Prostate gland (tissue), 2 donors: ENCODE data around the gene BACE2. TPM values are rescaled to one million over a fixed set of nuclear protein-coding genes. Genes with fewer than 3 reads are reported as not detected.

Experiments
- DNase-seq: peaks from one replicate; pipeline ENCODE4 v3.0.0-alpha.2; 2019; ENCODE audit warnings: low spot score
- H3K27ac ChIP-seq, 2 donors: fragments of 200-600 bp; sonication (generic); 2 replicates each; pipeline ENCODE4 v1.5.1; 2017 to 2019
- H3K27me3 ChIP-seq: fragments of 200-600 bp; sonication (generic); replicated peaks from 2 replicates; pipeline ENCODE4 v1.5.1; 2019; ENCODE audit not compliant: insufficient read depth
- H3K36me3 ChIP-seq, 2 donors: fragments of 200-600 bp; sonication (generic); 1 replicate in 1 of 2; 2 replicates in 1 of 2; pipeline versions ENCODE4 v1.5.1 to v1.8.1; 2017 to 2019
- H3K4me1 ChIP-seq: fragments of 200-600 bp; sonication (generic); replicated peaks from 2 replicates; pipeline ENCODE4 v1.5.1; 2019
- H3K4me3 ChIP-seq, 2 donors: fragments of 200-600 bp; sonication (generic); 2 replicates each; pipeline ENCODE4 v1.5.1; 2017 to 2019
- H3K9me3 ChIP-seq: fragments of 200-600 bp; sonication (generic); 2 replicates; pipeline ENCODE4 v1.5.1; 2017
- CTCF ChIP-seq, 4 experiments: fragments of 200-600 bp in 2 of 4; fragments of 450-650 bp in 2 of 4; sonication (generic) in 2 of 4; IDR thresholded peaks; 1 replicate in 3 of 4; 2 replicates in 1 of 4; pipeline ENCODE4 v1.5.1; 2016 to 2019; ENCODE audit warnings: antibody characterized with exemption in 4 of 4, mild to moderate bottlenecking in 2 of 4, moderate library complexity in 2 of 4
- POLR2A ChIP-seq: fragments of 450-650 bp; IDR thresholded peaks from one replicate; pipeline ENCODE4 v1.6.1; 2016; ENCODE audit warnings: antibody characterized with exemption, mild to moderate bottlenecking
- POLR2AphosphoS5 ChIP-seq: sonication (generic); formaldehyde crosslinking; IDR thresholded peaks from one replicate; pipeline ENCODE4 v1.6.1; 2017; ENCODE audit warnings: antibody characterized with exemption
- WGBS: methylation state at CpG from one replicate; pipeline ENCODE4 v1.1.5; 2018; 5-methylcytosine and 5-hydroxymethylcytosine counted together
- intact Hi-C: fragments of 100-400 bp; cut with DNase I; formaldehyde crosslinking; loops from one replicate; pipeline ENCODE4 v1.14.2; 2022
- total RNA-seq, 2 donors: library from RNA; depleted of rRNA; stranded (reverse); fragments of >200 nt; gene quantifications; one replicate each; pipeline ENCODE4 v1.1.0, GENCODE V29; 2016

Gene BACE2
- 100 to 1,000 TPM; 103 to 119 TPM for total RNA-seq

- under 1% methylated on average over 98 of the region's 111 CpGs for WGBS
- intact Hi-C loops, result loop anchor here (5.0 to 10.0 kb wide), 2 partner anchors 257 to 290 kb away; partner anchors contain the start of gene MX1
- peak; percentile 89 for DNase-seq
These were observed at the start of gene BACE2 for GRCh38 chr21:41167348-41168342. Gene BACE2, plus strand, starts transcription at chr21:41168160. Its CDS starts 104 bp downstream, at chr21:41168264.

GRCh38 chr21:41119901-41120300 lies 48.1 kb upstream of the BACE2 start:
- Histone ChIP-seq H3K9me3 (no peaks in the 10 kb centered on the region), H3K4me1 (no peaks in the 10 kb centered on the region), H3K27me3 (no peaks in the 10 kb centered on the region), H3K36me3 (no peaks in the 10 kb centered on the region), H3K4me3 (no peak overlapping the region), H3K27ac (no peak overlapping the region)
- intact Hi-C loops, result loop anchor here (5.0 kb wide), 1 partner anchor 342 kb away; no protein-coding TSS in a partner anchor
- WGBS, result 76% methylated on average over 1 of the region's 1 CpG
- DNase-seq, result no peak
- TF ChIP-seq POLR2A (no peak), POLR2AphosphoS5 (no peak), CTCF (IDR thresholded peaks at IDR 0.05) (no peak)

More at GRCh38 chr21:41167348-41168342, at the start of gene BACE2:
- Histone ChIP-seq H3K36me3 (no peaks in the 10 kb centered on the region), H3K27ac (peak within 1 kb of the TSS; percentile 95 to 96), H3K4me3 (peak within 1 kb of the TSS; percentile 76 to 90), H3K4me1 (no peaks in the 10 kb centered on the region), H3K27me3 (no peaks in the 10 kb centered on the region), H3K9me3 (no peaks in the 10 kb centered on the region)
- TF ChIP-seq POLR2A (peak; percentile 66), CTCF (IDR thresholded peaks at IDR 0.05) (peak; percentile 74 to 94 (median 86)), POLR2AphosphoS5 (peak; percentile 25)

- no peak overlapping the region for H3K27ac ChIP-seq
- TF ChIP-seq CTCF (IDR thresholded peaks at IDR 0.05) (no peak), POLR2AphosphoS5 (no peak), POLR2A (no peak)
- H3K4me3 ChIP-seq, result no peak overlapping the region
- no peaks in the 10 kb centered on the region for H3K9me3 ChIP-seq
- H3K4me1 ChIP-seq, result no peaks in the 10 kb centered on the region
- H3K27me3 ChIP-seq, result no peaks in the 10 kb centered on the region
- H3K36me3 ChIP-seq, result no peaks in the 10 kb centered on the region
- no peak for DNase-seq
- intact Hi-C loops, result loop anchor here (5.0 kb wide), 1 partner anchor 341 kb away; no protein-coding TSS in a partner anchor
- 76% methylated on average over 4 of the region's 4 CpGs for WGBS
These were observed 47.0 kb upstream of the BACE2 start for GRCh38 chr21:41120997-41121396.

GRCh38 chr21:41121785-41122415 lies 46.1 kb upstream of the BACE2 start:
- DNase-seq, result peak; percentile 90
- WGBS, result 42% methylated on average over 19 of the region's 19 CpGs

More at GRCh38 chr21:41121785-41122415, 46.1 kb upstream of the BACE2 start:
- Histone ChIP-seq H3K27me3 (no peaks in the 10 kb centered on the region), H3K4me3 (no peak overlapping the region), H3K4me1 (no peaks in the 10 kb centered on the region), H3K27ac (no peak overlapping the region), H3K9me3 (no peaks in the 10 kb centered on the region), H3K36me3 (no peaks in the 10 kb centered on the region)
- TF ChIP-seq CTCF (IDR thresholded peaks at IDR 0.05), result peak; percentile 73 to 89 (median 81)
- peak; percentile 66 for TF ChIP-seq POLR2AphosphoS5
- no peak for TF ChIP-seq POLR2A
- intact Hi-C loops, result loop anchor here (5.0 kb wide), 1 partner anchor 340 kb away; no protein-coding TSS in a partner anchor
